ENCODE measurements around the gene XRCC1.
"Not testable (repeated sequence)": the region's sequence is repeated elsewhere in the genome, so short reads cannot be mapped to it uniquely, and the experiment has no call there.

The XRCC1 gene

DNA sequence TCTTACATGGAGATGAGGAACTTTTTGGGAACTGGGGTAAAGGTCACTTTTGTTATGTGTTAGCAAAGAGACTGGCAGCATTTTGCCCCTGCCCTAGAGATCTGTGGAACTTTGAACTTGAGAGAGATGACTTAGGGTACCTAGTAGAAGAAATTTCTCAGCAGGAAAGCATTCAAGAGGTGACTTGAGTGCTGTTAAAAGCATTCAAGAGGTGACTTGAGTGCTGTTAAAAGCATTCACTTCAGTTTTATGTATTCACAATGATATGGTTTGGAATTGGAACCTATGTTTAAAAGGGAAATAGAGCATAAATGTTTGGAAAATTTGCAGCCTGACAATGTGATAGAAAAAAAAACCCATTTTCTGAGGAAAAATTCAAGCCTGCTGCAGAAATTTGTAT is 62.9 kb downstream of the XRCC1 start:
- not testable (repeated sequence) for DNase-seq

DNA sequence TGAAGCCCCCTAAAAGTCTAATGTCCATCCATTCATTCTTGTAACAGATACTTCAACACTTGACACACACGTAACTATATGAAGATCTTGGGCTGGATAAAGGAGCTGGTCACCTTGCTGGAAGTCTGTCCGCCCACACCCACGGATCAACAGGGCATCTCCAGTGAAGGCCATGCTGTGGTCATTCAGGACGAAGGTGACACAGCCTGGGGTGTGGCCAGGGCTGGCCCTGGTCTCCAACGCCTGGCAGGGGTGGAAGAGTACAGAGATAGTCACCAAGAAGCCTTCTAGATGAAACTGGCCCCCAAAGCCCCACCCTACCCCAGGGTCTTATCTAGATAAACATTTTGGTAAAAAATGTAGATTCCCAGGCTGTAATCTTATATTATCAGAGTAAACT is 64.0 kb downstream of the XRCC1 start:
- no peak for DNase-seq

GRCh38 chr19:43510713-43511112 is 64.6 kb downstream of the XRCC1 start:
- DNase-seq = no peak

- no peak for DNase-seq
Measured at GRCh38 chr19:43507880-43508279, 67.4 kb downstream of the XRCC1 start.

DNA sequence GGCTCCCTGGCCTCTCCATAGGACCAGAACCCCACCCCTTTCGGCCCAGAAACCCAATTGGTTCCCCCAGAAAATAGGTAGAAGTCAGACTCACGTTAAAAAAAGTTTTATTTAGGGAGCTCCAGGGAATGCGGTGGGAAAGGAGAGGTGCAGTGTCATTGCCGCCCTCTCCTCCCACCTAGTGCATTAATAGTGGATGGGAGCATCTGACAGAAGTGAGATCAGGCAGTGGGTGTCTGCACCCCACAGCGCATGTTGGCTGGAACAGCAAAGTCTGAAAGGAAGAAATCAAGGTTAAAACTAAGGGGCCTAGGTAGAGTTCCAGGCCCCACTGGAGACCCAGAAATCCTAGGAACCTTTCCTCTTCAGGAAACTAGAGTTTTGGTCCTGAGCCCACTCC is 68.7 kb downstream of the XRCC1 start:
- DNase-seq = no peak

GRCh38 chr19:43505941-43506340 is 69.4 kb downstream of the XRCC1 start:
- DNase-seq = no peak

- DNase-seq = no peak
Measured at GRCh38 chr19:43505186-43505456, 70.2 kb downstream of the XRCC1 start.

GRCh38 chr19:43504426-43505185 is 70.7 kb downstream of the XRCC1 start, which contains the start of gene PHLDB3:
Gene PHLDB3 (minus strand): TSS chr19:43504746. CDS start chr19:43504118, 628 bp downstream.
- DNase-seq = no peak

DNA sequence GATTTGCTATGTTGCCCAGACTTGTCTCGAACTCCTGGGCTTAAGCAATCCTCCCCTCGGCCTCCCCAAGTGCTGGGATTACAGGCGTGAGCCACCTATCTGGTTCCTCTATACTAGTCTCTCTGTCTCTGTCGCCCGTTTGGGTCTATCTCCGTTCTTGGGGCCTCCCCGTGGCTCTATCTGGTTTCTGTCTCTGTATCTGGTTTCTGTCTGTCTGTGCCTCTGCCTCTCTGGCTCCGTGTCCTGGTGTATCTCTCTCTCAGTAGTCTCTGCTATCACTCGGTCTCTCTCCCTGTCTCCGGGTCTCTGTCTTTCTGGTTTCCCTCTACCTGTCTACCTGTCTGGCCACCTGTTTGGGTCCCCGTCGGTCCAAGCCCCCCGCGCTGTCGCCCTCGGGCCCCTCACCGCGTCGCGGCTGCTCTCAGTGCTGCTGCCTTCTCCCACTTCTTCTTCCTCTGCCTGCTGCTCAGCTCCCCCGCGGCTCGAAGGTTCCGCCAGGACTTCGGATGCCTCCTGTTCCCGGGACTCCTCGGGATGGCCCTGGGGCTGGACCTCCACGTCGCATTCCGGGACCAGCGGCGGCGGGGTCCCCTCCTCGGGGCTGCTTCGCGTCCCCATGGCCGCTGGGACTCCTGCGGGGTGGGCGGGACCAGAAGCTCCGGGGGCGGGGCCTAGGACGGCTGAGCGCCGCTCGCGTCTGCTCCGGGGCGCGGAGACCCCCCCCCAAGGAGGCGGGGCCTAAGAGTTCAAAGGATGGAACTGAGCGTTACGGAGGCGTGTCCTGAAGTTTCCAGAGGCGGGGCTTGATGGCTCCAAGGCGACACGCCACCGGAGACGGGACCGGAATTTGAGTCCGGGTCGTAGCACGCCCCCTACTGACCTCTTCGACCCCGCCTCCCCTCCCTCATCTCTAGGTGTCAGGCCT is 71.6 kb downstream of the XRCC1 start:
- peak; percentile 89 for DNase-seq

- DNase-seq = no peak
Measured at GRCh38 chr19:43502419-43502976, 72.8 kb downstream of the XRCC1 start.

- DNase-seq = no peak
Measured at GRCh38 chr19:43501661-43502418, 73.5 kb downstream of the XRCC1 start.

DNA sequence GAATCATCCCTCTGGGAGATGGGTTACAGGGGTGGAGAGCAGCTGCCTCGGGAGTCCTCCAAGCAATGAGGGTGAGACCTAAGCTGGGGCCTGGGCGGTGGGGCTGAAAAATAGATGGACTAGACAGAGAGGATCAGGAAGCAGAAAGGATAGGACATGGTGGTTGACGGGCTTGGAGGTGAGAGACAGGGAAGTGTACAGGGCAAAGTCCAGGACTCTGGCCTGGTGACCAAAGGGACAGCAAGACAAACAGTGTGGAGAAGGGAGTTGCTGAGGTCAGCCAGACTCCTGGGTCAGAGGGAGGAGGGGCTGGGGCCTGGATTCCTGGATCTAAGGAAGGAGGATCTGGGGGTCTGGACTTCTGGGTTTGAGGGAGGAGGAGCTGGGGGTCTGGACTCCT is 76.3 kb downstream of the XRCC1 start:
- DNase-seq = no peak

GRCh38 chr19:43498233-43498842 is 77.0 kb downstream of the XRCC1 start:
- no peak for DNase-seq

- DNase-seq = no peak
Measured at GRCh38 chr19:43496960-43497359, 78.4 kb downstream of the XRCC1 start.

GRCh38 chr19:43495082-43495481 is 80.2 kb downstream of the XRCC1 start:
- no peak for DNase-seq

Data from fibroblast of skin of scalp (primary cell).